Muscle of arm (tissue), 12 donors: ENCODE data around the gene PTPRU. TPM values are rescaled to one million over a fixed set of nuclear protein-coding genes. Genes with fewer than 3 reads are reported as not detected.
A peak's percentile ranks its signal among the peaks of the same experiment; 100 is the strongest.
"Not testable (repeated sequence)": the region's sequence is repeated elsewhere in the genome, so short reads cannot be mapped to it uniquely, and the experiment has no call there.

Experiments used
- DNase-seq: peaks from one replicate; pipeline ENCODE4 v3.0.0-alpha.2; 2013
- polyA plus RNA-seq, 12 donors: library from polyadenylated mRNA; unstranded; fragments of 120-200 nt; gene quantifications; one replicate each; pipeline ENCODE4 v1.2.1, GENCODE V29; 2013; ENCODE audit not compliant: insufficient read length in 12 of 12

Gene PTPRU
- polyA plus RNA-seq, 12 donors: 7.2 to 26.3 (median 12.0) TPM; not detected in 1

- no peak for DNase-seq
Observed at GRCh38 chr1:29218223-29218622, 18.1 kb upstream of the PTPRU start.

- no peak for DNase-seq
Observed at GRCh38 chr1:29221296-29221695, 15.0 kb upstream of the PTPRU start.

GRCh38 chr1:29222260-29222659 is 14.1 kb upstream of the PTPRU start:
- DNase-seq: not testable (repeated sequence)

- no peak for DNase-seq
Observed at GRCh38 chr1:29222686-29223085, 13.6 kb upstream of the PTPRU start.

- DNase-seq: no peak
Observed at GRCh38 chr1:29223521-29223920, 12.8 kb upstream of the PTPRU start.

- DNase-seq: no peak
Observed at GRCh38 chr1:29224356-29224837, 11.9 kb upstream of the PTPRU start.

GRCh38 chr1:29225361-29225760 is 11.0 kb upstream of the PTPRU start:
- no peak for DNase-seq

GRCh38 chr1:29227511-29227910 is 8.8 kb upstream of the PTPRU start:
- DNase-seq: no peak

- no peak for DNase-seq
Observed at GRCh38 chr1:29230204-29230552, 6.1 kb upstream of the PTPRU start.

- peak; percentile 93 for DNase-seq
Observed at GRCh38 chr1:29230553-29231378, 5.6 kb upstream of the PTPRU start, which contains the start of gene MECR. Gene MECR (minus strand): TSS chr1:29230934. CDS start chr1:29230906, 28 bp downstream.

- DNase-seq: no peak
Observed at GRCh38 chr1:29232387-29232786, 3.9 kb upstream of the PTPRU start.

- no peak for DNase-seq
Observed at GRCh38 chr1:29233693-29234092, 2.6 kb upstream of the PTPRU start.

- no peak for DNase-seq
Observed at GRCh38 chr1:29234471-29234870, 1.9 kb upstream of the PTPRU start.

GRCh38 chr1:29234881-29235280 is 1.4 kb upstream of the PTPRU start:
- DNase-seq: not testable (repeated sequence)

- no peak for DNase-seq
Observed at GRCh38 chr1:29236712-29237128, 398 bp downstream of the PTPRU start.

- no peak for DNase-seq
Observed at GRCh38 chr1:29237129-29237821, 953 bp downstream of the PTPRU start.

GRCh38 chr1:29237852-29238619 is 1.7 kb downstream of the PTPRU start:
- DNase-seq: no peak

GRCh38 chr1:29238620-29239002 is 2.3 kb downstream of the PTPRU start:
- DNase-seq: no peak

GRCh38 chr1:29239142-29239541 is 2.8 kb downstream of the PTPRU start:
- no peak for DNase-seq

GRCh38 chr1:29240400-29240837 is 4.1 kb downstream of the PTPRU start:
- no peak for DNase-seq

- DNase-seq: no peak
Observed at GRCh38 chr1:29240986-29241385, 4.7 kb downstream of the PTPRU start.
